ENCODE results near the gene COX15.

DNA sequence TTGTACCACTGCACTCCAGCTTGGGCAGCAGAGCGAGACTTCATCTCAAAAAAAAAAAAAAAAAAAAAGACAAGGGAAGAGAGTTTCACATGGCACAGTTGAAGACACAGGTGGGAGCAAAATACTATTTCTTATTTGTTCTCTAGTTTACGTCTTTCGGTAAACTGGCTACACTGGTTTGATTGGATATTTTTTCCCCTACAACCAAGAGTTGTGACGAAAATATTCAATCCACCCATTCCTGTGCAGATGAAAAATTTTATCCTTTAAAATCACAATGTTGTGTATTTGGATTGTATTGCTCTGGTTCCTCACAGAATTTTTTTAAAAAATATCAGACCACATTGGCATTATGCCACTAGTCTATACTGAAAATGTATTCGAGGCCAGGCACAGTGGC, 36.0 kb upstream of the COX15 start:
- TF ChIP-seq, protein P1, sequence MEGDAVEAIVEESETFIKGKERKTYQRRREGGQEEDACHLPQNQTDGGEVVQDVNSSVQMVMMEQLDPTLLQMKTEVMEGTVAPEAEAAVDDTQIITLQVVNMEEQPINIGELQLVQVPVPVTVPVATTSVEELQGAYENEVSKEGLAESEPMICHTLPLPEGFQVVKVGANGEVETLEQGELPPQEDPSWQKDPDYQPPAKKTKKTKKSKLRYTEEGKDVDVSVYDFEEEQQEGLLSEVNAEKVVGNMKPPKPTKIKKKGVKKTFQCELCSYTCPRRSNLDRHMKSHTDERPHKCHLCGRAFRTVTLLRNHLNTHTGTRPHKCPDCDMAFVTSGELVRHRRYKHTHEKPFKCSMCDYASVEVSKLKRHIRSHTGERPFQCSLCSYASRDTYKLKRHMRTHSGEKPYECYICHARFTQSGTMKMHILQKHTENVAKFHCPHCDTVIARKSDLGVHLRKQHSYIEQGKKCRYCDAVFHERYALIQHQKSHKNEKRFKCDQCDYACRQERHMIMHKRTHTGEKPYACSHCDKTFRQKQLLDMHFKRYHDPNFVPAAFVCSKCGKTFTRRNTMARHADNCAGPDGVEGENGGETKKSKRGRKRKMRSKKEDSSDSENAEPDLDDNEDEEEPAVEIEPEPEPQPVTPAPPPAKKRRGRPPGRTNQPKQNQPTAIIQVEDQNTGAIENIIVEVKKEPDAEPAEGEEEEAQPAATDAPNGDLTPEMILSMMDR (IDR thresholded peaks at IDR 0.05; ENCODE audit: extremely low read depth in 1 of 2, insufficient read depth in 1 of 2, low read depth in 1 of 2, low read length in 2 of 2), result no peak
- TF ChIP-seq, protein P2, sequence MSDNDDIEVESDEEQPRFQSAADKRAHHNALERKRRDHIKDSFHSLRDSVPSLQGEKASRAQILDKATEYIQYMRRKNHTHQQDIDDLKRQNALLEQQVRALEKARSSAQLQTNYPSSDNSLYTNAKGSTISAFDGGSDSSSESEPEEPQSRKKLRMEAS (IDR thresholded peaks at IDR 0.05; ENCODE audit: insufficient read depth, insufficient read length), result no peak
